GM21515 (cell line): ENCODE measurements around the gene MREG.
A peak's percentile ranks its signal among the peaks of the same experiment; 100 is the strongest.

Source experiments
- ATAC-seq: cut with Tn5 transposase; IDR thresholded peaks from one replicate; pipeline ENCODE4 v1.9.1; 2021; ENCODE audit not compliant: unreplicated experiment

Gene MREG

GRCh38 chr2:216013080-216013909 is at the start of gene MREG:
Gene MREG, minus strand, starts transcription at chr2:216013551. Its CDS starts 224 bp downstream, at chr2:216013327.
- ATAC-seq, result peak; percentile 50

GRCh38 chr2:216059233-216059834 is 46.0 kb upstream of the MREG start:
- ATAC-seq, result no peak

- peak; percentile 90 for ATAC-seq
These were observed 44.4 kb upstream of the MREG start for GRCh38 chr2:216057688-216058193.

GRCh38 chr2:216056739-216057138 is 43.4 kb upstream of the MREG start:
- ATAC-seq, result peak; percentile 38

- no peak for ATAC-seq
These were observed 42.3 kb upstream of the MREG start for GRCh38 chr2:216055680-216056079.

GRCh38 chr2:216052420-216052819 is 39.1 kb upstream of the MREG start:
- ATAC-seq, result no peak

GRCh38 chr2:216051350-216051749 is 38.0 kb upstream of the MREG start:
- no peak for ATAC-seq

- ATAC-seq, result no peak
These were observed 36.1 kb upstream of the MREG start for GRCh38 chr2:216049452-216049851.

- no peak for ATAC-seq
These were observed 34.0 kb upstream of the MREG start for GRCh38 chr2:216047397-216047796.

- ATAC-seq, result peak; percentile 95
These were observed 31.6 kb upstream of the MREG start for GRCh38 chr2:216044883-216045486.

- ATAC-seq, result no peak
These were observed 30.6 kb upstream of the MREG start for GRCh38 chr2:216043949-216044348.

- ATAC-seq, result no peak
These were observed 28.1 kb upstream of the MREG start for GRCh38 chr2:216041438-216041837.

GRCh38 chr2:216039918-216040317 is 26.6 kb upstream of the MREG start:
- no peak for ATAC-seq

- ATAC-seq, result no peak
These were observed 20.7 kb upstream of the MREG start for GRCh38 chr2:216034065-216034464.

GRCh38 chr2:216033403-216033802 is 20.1 kb upstream of the MREG start:
- ATAC-seq, result no peak

GRCh38 chr2:216031960-216032689 is 18.8 kb upstream of the MREG start:
- ATAC-seq, result peak; percentile 71

GRCh38 chr2:216030216-216030615 is 16.9 kb upstream of the MREG start:
- no peak for ATAC-seq

GRCh38 chr2:216029416-216030129 is 16.2 kb upstream of the MREG start:
- no peak for ATAC-seq

GRCh38 chr2:216024779-216025336 is 11.5 kb upstream of the MREG start:
- ATAC-seq, result no peak

- peak; percentile 79 for ATAC-seq
These were observed 9.8 kb upstream of the MREG start for GRCh38 chr2:216023055-216023648.
